ENCODE measurements around the gene SHC2. TPM values are rescaled to one million over a fixed set of nuclear protein-coding genes. Genes with fewer than 3 reads are reported as not detected.
A peak's percentile ranks its signal among the peaks of the same experiment; 100 is the strongest.
"Not testable (repeated sequence)": the region's sequence is repeated elsewhere in the genome, so short reads cannot be mapped to it uniquely, and the experiment has no call there.

SHC2 gene
- total RNA-seq, 1 experiment from 2014 or later = not detected

DNA sequence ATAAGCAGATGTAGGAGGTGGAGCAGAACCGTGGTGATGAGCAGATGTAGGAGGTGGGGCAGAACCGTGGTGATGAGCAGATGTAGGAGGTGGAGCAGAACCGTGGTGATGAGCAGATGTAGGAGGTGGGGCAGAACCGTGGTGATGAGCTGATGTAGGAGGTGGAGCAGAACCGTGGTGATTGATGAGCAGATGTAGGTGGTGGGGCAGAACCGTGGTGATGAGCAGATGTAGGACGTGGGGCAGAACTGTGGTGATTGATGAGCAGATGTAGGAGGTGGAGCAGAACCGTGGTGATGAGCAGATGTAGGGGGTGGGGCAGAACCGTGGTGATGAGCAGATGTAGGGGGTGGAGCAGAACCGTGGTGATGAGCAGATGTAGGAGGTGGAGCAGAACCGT lies 78.9 kb downstream of the SHC2 start:
- H3K4me1 ChIP-seq (replicated peaks); H3K9me3 ChIP-seq (replicated peaks); H3K4me3 ChIP-seq; H3K36me3 ChIP-seq; H3K27me3 ChIP-seq (replicated peaks); H3K27ac ChIP-seq: not testable (repeated sequence)
- DNase-seq (ENCODE audit: low read depth in 1 of 2, low spot score in 2 of 2) = peak in 1 of 2 experiments; percentile 31

DNA sequence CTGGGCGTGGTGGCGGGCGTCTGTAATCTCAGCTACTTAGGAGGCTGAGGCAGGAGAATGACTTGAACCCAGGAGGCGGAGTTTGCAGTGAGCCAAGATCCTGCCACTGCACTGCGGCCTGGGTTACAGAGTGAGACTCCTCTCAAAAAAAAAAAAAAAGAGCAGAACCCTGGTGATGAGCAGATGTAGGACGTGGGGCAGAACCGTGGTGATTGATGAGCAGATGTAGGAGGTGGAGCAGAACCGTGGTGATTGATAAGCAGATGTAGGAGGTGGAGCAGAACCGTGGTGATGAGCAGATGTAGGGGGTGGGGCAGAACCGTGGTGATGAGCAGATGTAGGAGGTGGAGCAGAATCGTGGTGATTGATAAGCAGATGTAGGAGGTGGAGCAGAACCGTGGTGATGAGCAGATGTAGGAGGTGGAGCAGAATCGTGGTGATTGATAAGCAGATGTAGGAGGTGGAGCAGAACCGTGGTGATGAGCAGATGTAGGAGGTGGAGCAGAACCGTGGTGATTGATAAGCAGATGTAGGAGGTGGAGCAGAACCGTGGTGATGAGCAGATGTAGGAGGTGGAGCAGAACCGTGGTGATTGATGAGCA lies 80.1 kb downstream of the SHC2 start:
- not testable (repeated sequence) for H3K4me1 ChIP-seq (replicated peaks); H3K4me3 ChIP-seq; H3K27ac ChIP-seq; H3K9me3 ChIP-seq (replicated peaks); H3K36me3 ChIP-seq; H3K27me3 ChIP-seq (replicated peaks)
- DNase-seq (ENCODE audit: low read depth in 1 of 2, low spot score in 2 of 2) = peak in 1 of 2 experiments; percentile 8

DNA sequence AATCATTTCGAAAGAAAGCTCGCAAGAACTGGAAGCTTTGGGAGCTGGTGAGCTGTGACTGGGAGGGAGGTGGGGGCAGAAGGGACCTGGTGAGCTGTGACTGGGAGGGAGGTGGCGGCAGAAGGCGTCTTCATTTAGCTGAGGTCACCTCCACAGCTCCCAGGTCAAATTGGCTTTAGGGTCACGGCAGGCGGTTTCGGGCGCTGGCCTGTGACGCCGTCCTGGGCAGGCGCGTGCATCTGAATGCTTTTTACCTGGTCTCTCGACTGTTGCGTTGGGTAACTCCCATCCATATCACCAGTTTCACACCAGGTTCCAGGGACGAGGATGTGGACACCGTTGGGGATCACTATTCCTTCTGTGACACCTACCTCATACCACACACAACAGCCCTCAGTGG lies 81.0 kb downstream of the SHC2 start:
- DNase-seq (ENCODE audit: low read depth in 1 of 2, low spot score in 2 of 2) = no peak
- Histone ChIP-seq H3K4me1 (replicated peaks) (no peaks in the 10 kb centered on the region), H3K4me3 (no peak overlapping the region), H3K36me3 (no peaks in the 10 kb centered on the region), H3K9me3 (replicated peaks) (no peaks in the 10 kb centered on the region), H3K27me3 (replicated peaks) (peaks cover 16% of the 10 kb centered on the region), H3K27ac (no peak overlapping the region)

DNA sequence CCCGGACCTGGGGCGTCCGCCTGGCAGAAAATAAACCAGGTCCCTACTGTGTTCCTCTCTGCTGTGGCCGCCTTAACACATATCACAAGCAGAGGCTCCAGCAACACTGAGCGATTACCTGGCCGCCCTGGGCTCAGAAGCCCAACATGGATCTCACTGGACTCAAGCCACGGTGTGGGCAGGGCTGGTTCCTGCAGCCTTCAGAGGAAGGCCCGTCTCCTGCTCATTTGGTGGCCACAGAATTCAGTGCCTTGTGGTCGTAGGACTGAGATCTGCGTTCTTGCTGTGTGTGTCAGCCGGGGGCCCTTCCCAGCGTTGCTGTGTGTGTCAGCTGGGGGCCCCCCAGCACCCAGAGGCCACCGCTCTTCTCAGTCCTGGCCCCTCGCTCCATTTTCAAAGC lies 82.1 kb downstream of the SHC2 start:
- no peak for DNase-seq (ENCODE audit: low read depth in 1 of 2, low spot score in 2 of 2)
- H3K4me1 ChIP-seq (replicated peaks) = no peaks in the 10 kb centered on the region
- no peaks in the 10 kb centered on the region for H3K9me3 ChIP-seq (replicated peaks)
- H3K27ac ChIP-seq = no peak overlapping the region
- H3K27me3 ChIP-seq (replicated peaks) = peaks cover 27% of the 10 kb centered on the region
- H3K36me3 ChIP-seq = no peaks in the 10 kb centered on the region
- H3K4me3 ChIP-seq = no peak overlapping the region

DNA sequence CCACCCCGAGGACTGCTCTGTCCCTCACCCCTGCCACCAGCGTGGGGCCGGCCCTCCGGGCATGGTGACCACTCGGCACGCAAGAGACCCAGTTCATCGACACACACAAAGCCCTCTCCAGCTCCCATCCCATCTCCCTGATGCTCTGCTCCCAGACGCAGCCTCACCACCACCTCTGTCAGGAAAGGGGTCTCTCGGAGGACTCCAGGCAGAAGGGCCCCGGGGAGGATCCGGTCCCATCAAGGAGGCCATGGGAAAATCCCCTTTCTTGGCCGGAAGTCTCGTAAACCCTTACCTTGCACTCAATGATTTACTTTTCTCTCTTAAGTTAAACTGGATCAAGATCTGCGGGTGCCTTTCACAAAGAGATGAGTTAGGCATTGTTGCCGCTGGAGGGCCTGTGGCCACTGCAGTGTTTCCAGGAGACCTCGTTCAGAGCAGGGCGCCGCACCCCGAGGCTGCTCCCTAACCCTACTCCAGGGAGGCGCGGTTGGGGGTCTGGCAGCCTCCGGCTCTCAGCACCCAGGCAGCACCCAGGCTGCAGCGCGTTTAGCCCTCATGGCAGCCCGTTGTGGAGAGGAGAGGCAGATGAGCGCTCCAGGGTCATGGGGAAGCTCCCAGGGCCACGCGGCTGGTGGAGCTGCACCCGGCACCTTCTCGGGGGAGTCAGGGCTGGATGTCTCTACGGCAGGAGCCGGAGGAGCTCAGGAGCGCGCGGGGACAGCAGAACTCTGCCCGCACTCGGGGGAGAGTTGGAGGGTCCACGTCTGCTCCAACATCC lies 82.8 kb downstream of the SHC2 start:
- Histone ChIP-seq H3K9me3 (replicated peaks) (no peaks in the 10 kb centered on the region), H3K27me3 (replicated peaks) (peaks cover 34% of the 10 kb centered on the region), H3K4me3 (no peak overlapping the region), H3K4me1 (replicated peaks) (no peaks in the 10 kb centered on the region), H3K27ac (no peak overlapping the region), H3K36me3 (no peaks in the 10 kb centered on the region)
- peak in 1 of 2 experiments; percentile 42 for DNase-seq (ENCODE audit: low read depth in 1 of 2, low spot score in 2 of 2)

DNA sequence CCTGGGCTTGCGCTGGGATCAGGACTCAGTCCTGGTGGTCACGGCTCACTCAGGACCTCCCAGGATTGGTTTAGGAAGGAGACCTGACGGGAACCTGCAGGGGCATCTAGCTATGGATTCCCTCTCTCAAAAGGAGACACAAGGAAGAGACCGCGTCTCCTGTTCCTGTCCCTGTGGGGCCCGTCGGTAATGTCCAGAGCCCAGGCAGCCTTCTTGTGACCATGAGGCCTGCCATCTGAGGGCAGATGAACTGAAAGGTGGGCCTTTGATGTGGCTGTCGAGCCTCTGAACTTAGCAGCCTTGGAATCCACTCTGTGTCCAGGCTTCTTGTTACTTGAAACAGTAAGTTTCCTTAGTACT lies 84.7 kb downstream of the SHC2 start:
- H3K9me3 ChIP-seq (replicated peaks) = no peaks in the 10 kb centered on the region
- no peaks in the 10 kb centered on the region for H3K4me1 ChIP-seq (replicated peaks)
- H3K4me3 ChIP-seq = no peak overlapping the region
- no peak overlapping the region for H3K27ac ChIP-seq
- no peaks in the 10 kb centered on the region for H3K36me3 ChIP-seq
- peak in 1 of 2 experiments; percentile 37 for DNase-seq (ENCODE audit: low read depth in 1 of 2, low spot score in 2 of 2)
- peaks cover 53% of the 10 kb centered on the region for H3K27me3 ChIP-seq (replicated peaks)

DNA sequence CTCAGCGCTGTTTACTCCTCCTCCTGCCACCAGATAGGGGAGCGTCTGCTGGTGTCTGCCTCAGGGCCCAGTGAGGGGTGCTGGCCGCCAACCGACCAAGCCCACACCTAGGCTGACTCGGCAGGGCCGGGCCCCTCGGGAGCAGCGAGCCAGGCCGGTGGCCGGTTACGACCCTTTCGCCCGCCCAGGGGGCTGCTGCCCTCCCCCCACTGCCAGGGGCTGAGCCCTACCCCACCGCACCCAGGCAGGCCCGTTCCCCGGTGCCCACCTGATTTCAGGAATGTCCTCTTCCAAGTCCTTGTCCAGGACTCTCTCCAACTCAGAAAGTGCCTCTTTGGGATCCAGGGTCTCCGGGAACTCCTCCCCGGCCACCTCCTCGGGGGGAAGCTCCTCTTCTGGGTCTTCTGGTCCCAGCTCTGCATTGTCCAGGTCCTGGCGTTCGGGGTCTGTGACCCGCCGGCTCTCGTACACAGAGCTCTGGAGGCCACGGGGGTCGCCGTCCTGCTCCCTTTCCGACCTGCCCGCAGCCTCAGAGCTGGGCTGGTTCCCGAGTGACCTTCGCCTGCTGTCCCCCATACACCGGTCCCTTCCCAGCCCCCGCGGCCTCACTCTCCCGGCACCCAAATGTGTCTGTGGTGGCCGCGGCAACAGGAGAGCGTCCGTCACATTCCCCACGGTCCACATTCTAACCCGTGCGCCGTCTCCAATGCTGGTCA lies 85.3 kb downstream of the SHC2 start:
- H3K36me3 ChIP-seq = no peaks in the 10 kb centered on the region
- H3K27me3 ChIP-seq (replicated peaks) = peaks cover 56% of the 10 kb centered on the region
- H3K27ac ChIP-seq = no peak overlapping the region
- no peaks in the 10 kb centered on the region for H3K9me3 ChIP-seq (replicated peaks)
- peak in 1 of 2 experiments; percentile 37 for DNase-seq (ENCODE audit: low read depth in 1 of 2, low spot score in 2 of 2)
- H3K4me1 ChIP-seq (replicated peaks) = no peaks in the 10 kb centered on the region
- no peak overlapping the region for H3K4me3 ChIP-seq

DNA sequence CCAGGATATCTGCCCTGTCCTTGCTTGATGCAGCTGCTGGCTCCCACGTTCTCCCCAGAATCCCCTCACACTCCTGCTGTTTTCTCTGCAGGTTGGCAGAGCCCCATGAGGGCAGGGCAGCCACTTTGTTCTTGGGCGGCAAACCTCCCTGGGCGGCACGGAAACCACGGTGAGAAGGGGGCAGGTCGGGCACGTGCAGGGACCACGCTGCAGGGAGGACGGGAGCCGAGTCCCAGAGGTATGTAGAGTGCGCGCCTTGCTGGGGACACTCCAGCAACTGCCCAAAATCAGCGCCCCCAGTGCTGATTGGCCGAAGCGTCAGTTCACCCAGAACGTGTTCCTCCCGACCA lies 86.0 kb downstream of the SHC2 start:
- no peak overlapping the region for H3K4me3 ChIP-seq
- no peaks in the 10 kb centered on the region for H3K4me1 ChIP-seq (replicated peaks)
- no peak overlapping the region for H3K27ac ChIP-seq
- H3K36me3 ChIP-seq = no peaks in the 10 kb centered on the region
- peak in 1 of 2 experiments; percentile 33 for DNase-seq (ENCODE audit: low read depth in 1 of 2, low spot score in 2 of 2)
- H3K9me3 ChIP-seq (replicated peaks) = no peaks in the 10 kb centered on the region
- H3K27me3 ChIP-seq (replicated peaks) = peaks cover 58% of the 10 kb centered on the region

DNA sequence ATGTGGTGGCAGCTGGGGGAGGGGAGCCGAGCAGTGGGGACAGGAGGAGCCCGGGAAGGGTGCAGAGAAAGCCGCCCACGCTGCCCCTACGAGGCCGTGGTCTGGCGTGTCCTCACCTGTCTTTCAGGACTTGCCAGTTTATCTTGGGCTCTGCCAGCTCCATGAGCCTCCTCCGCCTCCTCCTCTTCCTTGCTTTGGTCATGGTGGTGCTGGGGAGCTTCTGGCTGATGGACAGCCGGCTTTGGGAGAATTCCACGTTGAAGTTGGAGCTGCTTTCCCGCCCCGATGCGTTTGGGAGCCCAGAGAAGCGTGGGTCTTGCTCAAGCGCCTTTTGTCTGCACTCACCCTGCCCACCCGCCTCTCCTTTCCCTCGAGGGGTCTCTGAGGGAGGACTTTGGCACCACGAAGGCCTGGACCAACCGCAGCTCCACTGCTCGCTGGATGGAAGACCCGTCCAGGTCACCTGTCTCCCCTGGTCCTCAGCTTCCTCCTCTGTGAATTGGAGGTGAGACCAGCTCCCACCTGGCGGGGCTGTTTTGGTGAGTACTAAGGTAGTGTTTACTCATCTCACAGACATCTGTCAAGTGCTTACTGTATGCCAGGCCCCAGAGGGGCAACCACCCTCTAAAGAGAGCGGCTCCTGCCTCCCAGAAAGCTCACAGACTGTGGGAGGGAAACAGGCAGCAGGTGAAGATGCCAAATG lies 86.5 kb downstream of the SHC2 start:
- Histone ChIP-seq H3K4me3 (no peak overlapping the region), H3K27ac (no peak overlapping the region), H3K27me3 (replicated peaks) (peaks cover 58% of the 10 kb centered on the region), H3K4me1 (replicated peaks) (no peaks in the 10 kb centered on the region), H3K36me3 (no peaks in the 10 kb centered on the region), H3K9me3 (replicated peaks) (no peaks in the 10 kb centered on the region)
- DNase-seq (ENCODE audit: low read depth in 1 of 2, low spot score in 2 of 2) = peak in 1 of 2 experiments; percentile 37

DNA sequence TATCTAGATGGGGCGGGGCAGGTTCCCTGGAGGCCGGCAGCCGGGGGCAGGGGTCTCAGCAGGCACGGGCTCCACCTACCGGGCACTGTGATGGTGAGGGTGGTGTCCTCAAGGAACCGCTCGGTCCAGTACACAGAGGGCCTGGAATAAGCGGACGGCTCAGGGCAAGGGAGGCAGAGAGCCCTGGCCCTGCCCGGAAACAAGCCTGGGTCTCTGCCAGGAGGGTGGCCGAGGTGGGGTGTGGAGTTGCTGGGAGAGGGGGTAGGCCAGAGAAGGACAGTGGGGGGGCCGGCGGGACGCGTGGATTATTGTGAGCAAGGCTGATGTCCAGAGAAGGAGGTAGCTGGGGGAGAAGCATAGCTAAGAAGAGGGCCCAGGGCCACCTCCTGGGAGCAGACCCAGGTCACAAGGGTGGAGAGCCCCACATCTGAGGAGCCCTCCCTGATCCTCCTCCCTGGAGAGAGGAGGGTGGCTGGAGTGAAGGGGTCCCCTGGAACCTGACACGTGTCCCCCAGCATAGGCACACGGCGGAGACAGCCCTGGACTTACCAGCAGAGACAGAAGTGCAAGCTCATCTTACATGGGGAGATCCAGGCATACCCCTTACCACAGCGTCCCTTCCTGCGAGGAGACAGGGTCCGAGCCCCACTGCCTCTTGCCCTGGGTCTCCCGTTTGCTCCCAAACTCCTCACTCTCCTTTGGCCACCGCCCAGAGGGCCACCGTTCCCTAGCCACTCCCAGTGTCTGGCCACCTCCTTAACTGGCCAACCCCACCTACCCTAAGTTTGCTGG lies 87.2 kb downstream of the SHC2 start:
- Histone ChIP-seq H3K9me3 (replicated peaks) (no peaks in the 10 kb centered on the region), H3K27ac (no peak overlapping the region), H3K4me1 (replicated peaks) (no peaks in the 10 kb centered on the region), H3K27me3 (replicated peaks) (peaks cover 58% of the 10 kb centered on the region), H3K4me3 (no peak overlapping the region), H3K36me3 (no peaks in the 10 kb centered on the region)
- DNase-seq (ENCODE audit: low read depth in 1 of 2, low spot score in 2 of 2) = peak in 1 of 2 experiments; percentile 42

DNA sequence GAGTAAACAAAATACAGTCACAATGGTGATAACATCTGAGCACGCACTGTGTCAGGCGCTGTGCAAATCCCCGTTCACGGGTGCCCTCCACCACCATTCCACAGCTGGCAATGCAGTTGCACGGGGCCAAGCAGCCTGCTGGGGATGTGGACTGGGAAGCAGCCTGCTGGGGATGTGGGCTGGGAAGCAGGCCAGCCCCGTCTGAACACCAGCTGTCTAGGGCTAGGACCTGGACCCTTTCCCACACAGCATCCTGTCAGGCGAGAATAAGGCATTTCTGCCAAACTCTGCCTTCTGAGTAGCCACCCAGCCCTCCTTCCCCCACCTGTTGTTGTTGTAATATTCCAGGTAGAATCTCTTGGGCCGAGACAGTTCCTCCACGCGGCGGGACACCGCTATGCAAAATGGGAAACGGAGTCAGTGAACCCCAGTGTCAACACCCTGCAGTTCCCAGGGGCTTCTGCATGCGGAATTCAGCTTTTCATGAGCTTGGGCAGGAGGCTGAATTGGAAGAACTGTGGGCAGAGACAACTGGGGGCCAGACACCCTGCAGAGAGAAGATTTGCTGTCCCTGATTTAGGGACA lies 88.4 kb downstream of the SHC2 start:
- Histone ChIP-seq H3K27ac (no peak overlapping the region), H3K9me3 (replicated peaks) (no peaks in the 10 kb centered on the region), H3K27me3 (replicated peaks) (peaks cover 58% of the 10 kb centered on the region), H3K36me3 (no peaks in the 10 kb centered on the region), H3K4me1 (replicated peaks) (no peaks in the 10 kb centered on the region), H3K4me3 (no peak overlapping the region)
- DNase-seq (ENCODE audit: low read depth in 1 of 2, low spot score in 2 of 2) = peak in 1 of 2 experiments; percentile 37

DNA sequence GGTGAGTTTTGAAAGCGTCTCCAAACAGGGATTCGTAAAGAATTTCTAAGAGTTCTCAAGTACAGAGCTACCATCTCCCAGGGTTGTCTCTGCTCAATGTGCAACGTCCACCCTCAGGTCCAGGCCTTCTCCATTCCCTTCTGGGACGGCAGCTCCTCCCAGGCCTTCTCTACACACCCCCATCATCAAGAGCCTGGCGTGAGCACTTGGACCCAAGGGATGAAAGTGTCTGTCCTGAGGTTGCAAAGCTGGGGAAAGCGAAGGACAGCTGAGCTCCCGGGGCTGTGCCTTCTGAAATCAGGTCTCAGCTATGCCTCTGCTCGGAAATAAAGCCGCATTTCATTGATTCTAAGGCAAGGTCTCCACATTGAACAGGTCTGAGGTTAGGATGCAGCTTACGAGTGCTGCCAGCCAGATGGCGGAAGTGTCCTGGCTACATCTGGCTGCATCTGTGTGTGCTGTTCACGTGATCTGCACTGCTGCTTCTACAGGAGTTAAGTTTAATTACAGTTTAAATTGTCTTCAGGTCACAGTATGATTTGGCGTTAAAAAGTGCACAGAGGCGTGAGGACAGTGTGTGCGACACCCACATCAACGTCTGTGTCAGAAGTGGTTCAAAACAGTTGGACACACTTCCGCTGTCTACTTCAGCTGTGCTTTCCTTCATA lies 89.2 kb downstream of the SHC2 start:
- H3K4me3 ChIP-seq = no peak overlapping the region
- DNase-seq (ENCODE audit: low read depth in 1 of 2, low spot score in 2 of 2) = peak in 1 of 2 experiments; percentile 24
- no peaks in the 10 kb centered on the region for H3K36me3 ChIP-seq
- peaks cover 59% of the 10 kb centered on the region for H3K27me3 ChIP-seq (replicated peaks)
- H3K27ac ChIP-seq = no peak overlapping the region
- H3K4me1 ChIP-seq (replicated peaks) = no peaks in the 10 kb centered on the region
- no peaks in the 10 kb centered on the region for H3K9me3 ChIP-seq (replicated peaks)
